Neural progenitor cell (in vitro differentiated cells): Measurements from ENCODE around the gene LTBP3. TPM values are rescaled to one million over a fixed set of nuclear protein-coding genes. Genes with fewer than 3 reads are reported as not detected.
"Not testable (repeated sequence)": the region's sequence is repeated elsewhere in the genome, so short reads cannot be mapped to it uniquely, and the experiment has no call there.

ENCODE experiments used
- DNase-seq: peaks from one replicate; pipeline ENCODE4 v3.0.0-alpha.2; 2016; ENCODE audit warnings: low spot score
- H2AFZ ChIP-seq: fragments of 200-600 bp; sonication (generic); replicated peaks from 2 replicates; pipeline ENCODE4 v1.6.1; 2016; ENCODE audit warnings: antibody characterized with exemption
- H3F3A ChIP-seq: fragments of 200-600 bp; sonication (generic); 2 replicates; pipeline ENCODE4 v1.6.1; 2016; ENCODE audit warnings: antibody characterized with exemption, low read depth
- H3K27ac ChIP-seq: fragments of 200-600 bp; sonication (generic); 2 replicates; pipeline ENCODE4 v1.5.1; 2016; ENCODE audit warnings: mild to moderate bottlenecking
- H3K27me3 ChIP-seq: fragments of 200-600 bp; sonication (generic); 2 replicates; pipeline ENCODE4 v1.6.1; 2016; ENCODE audit warnings: mild to moderate bottlenecking, moderate library complexity
- H3K36me3 ChIP-seq: fragments of 200-600 bp; sonication (generic); 2 replicates; pipeline ENCODE4 v1.5.1; 2016
- H3K4me1 ChIP-seq: fragments of 200-600 bp; sonication (generic); 2 replicates; pipeline ENCODE4 v1.6.1; 2016; ENCODE audit warnings: mixed run types
- H3K4me2 ChIP-seq: fragments of 200-600 bp; sonication (generic); 2 replicates; pipeline ENCODE4 v1.6.1; 2016
- H3K4me3 ChIP-seq: fragments of 200-600 bp; sonication (generic); 2 replicates; pipeline ENCODE4 v1.5.1; 2016
- H3K79me2 ChIP-seq: fragments of 200-600 bp; sonication (generic); 2 replicates; pipeline ENCODE4 v1.6.1; 2016; ENCODE audit warnings: low read depth
- H3K9ac ChIP-seq: fragments of 200-600 bp; sonication (generic); 2 replicates; pipeline ENCODE4 v1.6.1; 2016
- H3K9me3 ChIP-seq: fragments of 200-600 bp; sonication (generic); 2 replicates; pipeline ENCODE4 v1.5.1; 2016; ENCODE audit warnings: low read depth
- H4K20me1 ChIP-seq: fragments of 200-600 bp; sonication (generic); 2 replicates; pipeline ENCODE4 v1.6.1; 2016; ENCODE audit warnings: low read depth
- H3K27ac Mint-ChIP-seq: 3 replicates; pipeline ENCODE4 v1.8.0; 2021; ENCODE audit warnings: mixed read lengths
- H3K27me3 Mint-ChIP-seq: 2 replicates; pipeline ENCODE4 v1.8.0; 2022; ENCODE audit warnings: low read depth, mild to moderate bottlenecking, inconsistent platforms, moderate library complexity, mixed read lengths; ENCODE audit not compliant: insufficient read depth
- H3K36me3 Mint-ChIP-seq: 3 replicates; pipeline ENCODE4 v1.8.0; 2021; ENCODE audit warnings: mixed read lengths
- H3K4me1 Mint-ChIP-seq: 3 replicates; pipeline ENCODE4 v1.8.0; 2021; ENCODE audit warnings: mixed read lengths
- H3K4me3 Mint-ChIP-seq: 3 replicates; pipeline ENCODE4 v1.8.0; 2021; ENCODE audit warnings: mild to moderate bottlenecking, moderate library complexity, mixed read lengths
- H3K9me3 Mint-ChIP-seq: 3 replicates; pipeline ENCODE4 v1.8.0; 2020; ENCODE audit warnings: mixed read lengths
- EZH2 ChIP-seq: fragments of 200-600 bp; sonication (generic); IDR thresholded peaks from 2 replicates; pipeline ENCODE4 v1.6.1; 2017; ENCODE audit warnings: antibody characterized with exemption, mild to moderate bottlenecking, moderate library complexity
- EZH2phosphoT487 ChIP-seq: fragments of 200-600 bp; sonication (generic); IDR thresholded peaks from 2 replicates; pipeline ENCODE4 v1.6.1; 2017; ENCODE audit warnings: antibody characterized with exemption
- total RNA-seq: library from RNA; depleted of rRNA; stranded (reverse); fragments of >200 nt; gene quantifications from 2 replicates; pipeline ENCODE4 v1.2.3, GENCODE V29; 2015; ENCODE audit warnings: low replicate concordance
- TF ChIP-seq, protein P1 (sequence below): fragments of 200-600 bp; sonication (generic); IDR thresholded peaks from 2 replicates; pipeline ENCODE4 v1.5.1; 2017; ENCODE audit warnings: antibody characterized with exemption, mild to moderate bottlenecking

Gene LTBP3
- total RNA-seq, 1 donor from 2014 or later, result 1.2 TPM

DNA sequence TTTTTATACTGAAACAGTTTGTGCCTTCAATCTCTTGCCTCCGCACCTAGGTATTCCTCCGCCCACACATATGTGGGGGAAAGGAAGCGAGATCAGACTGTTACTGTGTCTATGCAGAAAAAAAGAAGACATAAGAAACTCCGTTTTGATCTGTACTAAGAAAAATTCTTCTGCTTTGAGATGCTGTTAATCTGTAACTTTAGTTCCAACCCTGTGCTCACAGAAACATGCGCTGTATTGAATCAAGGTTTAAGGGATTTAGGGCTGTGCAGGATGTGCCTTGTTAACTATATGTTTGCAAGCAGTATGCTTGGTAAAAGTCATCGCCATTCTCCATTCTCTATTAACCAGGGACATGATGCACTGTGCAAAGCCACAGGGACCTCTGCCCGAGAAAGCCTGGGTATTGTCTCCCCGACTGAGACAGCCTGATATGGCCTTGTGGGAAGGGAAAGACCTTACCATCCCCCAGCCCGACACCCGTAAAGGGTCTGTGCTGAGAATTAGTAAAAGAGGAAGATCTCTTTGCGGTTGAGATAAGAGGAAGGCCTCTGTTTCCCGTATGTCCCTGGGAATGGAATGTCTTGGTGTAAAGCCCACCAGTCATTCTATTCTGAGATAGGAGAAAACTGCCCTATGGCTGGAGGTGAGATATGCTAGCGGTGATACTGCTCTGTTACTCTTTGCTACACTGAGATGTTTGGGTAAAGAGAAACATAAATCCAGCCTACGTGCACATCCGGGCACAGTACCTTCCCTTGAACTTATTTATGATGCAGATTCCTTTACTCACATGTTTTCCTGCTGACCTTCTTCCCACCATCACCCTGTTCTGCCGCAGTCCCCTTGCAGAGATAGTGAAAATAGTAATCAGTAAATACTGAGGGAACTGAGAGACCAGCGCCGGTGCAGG lies 35.2 kb downstream of the LTBP3 start:
- Histone ChIP-seq H3K79me2 (peaks cover 15% of the 10 kb centered on the region), H4K20me1 (peaks cover 31% of the 10 kb centered on the region), H3K4me1 (peaks cover 17% of the 10 kb centered on the region)
- not testable (repeated sequence) for H3K27me3 ChIP-seq, H3K4me3 ChIP-seq, H3K9ac ChIP-seq, H3K36me3 ChIP-seq, H3K36me3 Mint-ChIP-seq, H3K9me3 Mint-ChIP-seq, H2AFZ ChIP-seq, DNase-seq, H3K4me2 ChIP-seq, H3K9me3 ChIP-seq, H3F3A ChIP-seq, H3K27ac ChIP-seq, H3K27me3 Mint-ChIP-seq
- Mint-ChIP-seq H3K4me3 (peak overlapping the region; percentile 17), H3K4me1 (peaks cover 36% of the 10 kb centered on the region), H3K27ac (peak overlapping the region; percentile 13)

DNA sequence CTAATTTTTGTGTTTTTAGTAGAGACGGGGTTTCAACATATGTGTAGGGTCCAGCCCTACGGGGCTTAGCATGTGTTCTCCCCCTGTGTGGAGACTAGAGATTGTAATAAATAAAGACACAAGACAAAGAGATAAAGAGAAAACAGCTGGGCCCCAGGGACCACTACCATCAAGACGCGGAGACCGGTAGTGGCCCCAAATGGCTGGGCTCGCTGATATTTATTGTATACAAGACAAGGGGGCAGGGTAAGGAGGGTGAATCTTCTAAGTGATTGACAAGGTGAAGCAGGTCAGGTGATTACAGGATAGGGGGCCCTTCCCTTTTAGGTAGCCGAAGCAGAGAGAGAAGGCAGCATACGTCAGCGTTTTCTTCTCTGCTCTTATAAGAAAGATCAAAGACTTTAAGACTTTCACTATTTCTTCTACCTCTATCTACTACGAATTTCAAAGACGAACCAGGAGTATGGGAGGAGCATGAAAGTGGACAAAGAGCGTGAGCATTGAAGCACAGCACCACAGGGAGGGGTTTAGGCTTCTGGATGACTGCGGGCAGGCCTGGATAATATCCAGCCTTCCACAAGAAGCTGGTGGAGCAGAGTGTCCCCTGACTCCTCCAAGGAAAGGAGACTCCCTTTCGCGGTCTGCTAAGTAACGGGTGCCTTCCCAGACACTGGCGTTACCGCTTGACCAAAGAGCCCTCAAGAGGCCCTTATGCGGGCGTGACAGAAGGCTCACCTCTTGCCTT lies 36.2 kb downstream of the LTBP3 start:
- H4K20me1 ChIP-seq, result peaks cover 25% of the 10 kb centered on the region
- not testable (repeated sequence) for H3K9me3 Mint-ChIP-seq, H3K36me3 ChIP-seq, H3K27ac ChIP-seq, H3K9me3 ChIP-seq, H3K36me3 Mint-ChIP-seq, H3K9ac ChIP-seq, H3K27me3 Mint-ChIP-seq, H3K4me3 ChIP-seq, H3F3A ChIP-seq, H3K27me3 ChIP-seq, DNase-seq
- peak overlapping the region; percentile 86 for H3K27ac Mint-ChIP-seq
- H3K79me2 ChIP-seq, result peaks cover 15% of the 10 kb centered on the region
- peak overlapping the region; percentile 36 for H3K4me3 Mint-ChIP-seq
- H2AFZ ChIP-seq, result peak overlapping the region; percentile 73
- peaks cover 17% of the 10 kb centered on the region for H3K4me1 ChIP-seq
- H3K4me1 Mint-ChIP-seq, result peaks cover 34% of the 10 kb centered on the region
- H3K4me2 ChIP-seq, result peak overlapping the region; percentile 5

DNA sequence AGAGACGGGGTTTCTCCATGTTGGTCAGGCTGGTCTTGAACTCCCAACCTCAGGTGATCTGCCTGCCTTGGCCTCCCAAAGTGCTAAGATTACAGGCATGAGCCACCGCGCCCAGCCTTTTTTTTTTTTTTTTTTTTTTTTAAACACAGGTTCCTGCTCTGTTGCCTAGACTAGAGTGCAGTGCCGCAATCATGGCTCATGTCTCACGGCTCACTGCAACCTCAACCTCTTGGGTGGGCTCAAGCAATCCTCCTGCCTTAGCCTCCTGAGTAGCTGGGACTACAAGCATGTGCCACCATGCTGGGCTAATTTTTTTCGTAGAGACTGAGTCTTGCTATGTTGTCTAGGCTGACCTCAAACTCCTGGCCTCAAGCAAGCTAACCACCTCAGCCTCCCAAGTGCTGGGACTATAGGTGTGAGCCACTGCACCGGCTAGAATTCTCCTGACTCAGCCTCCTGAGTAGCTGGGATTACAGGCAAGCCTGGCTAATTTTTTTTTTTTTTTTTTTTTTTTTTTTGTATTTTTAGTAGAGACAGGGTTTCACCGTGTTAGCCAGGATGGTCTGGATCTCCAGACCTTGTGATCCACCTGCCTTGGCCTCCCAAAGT lies 39.1 kb downstream of the LTBP3 start:
- not testable (repeated sequence) for H3K36me3 Mint-ChIP-seq, H3F3A ChIP-seq, H3K4me3 Mint-ChIP-seq

DNA sequence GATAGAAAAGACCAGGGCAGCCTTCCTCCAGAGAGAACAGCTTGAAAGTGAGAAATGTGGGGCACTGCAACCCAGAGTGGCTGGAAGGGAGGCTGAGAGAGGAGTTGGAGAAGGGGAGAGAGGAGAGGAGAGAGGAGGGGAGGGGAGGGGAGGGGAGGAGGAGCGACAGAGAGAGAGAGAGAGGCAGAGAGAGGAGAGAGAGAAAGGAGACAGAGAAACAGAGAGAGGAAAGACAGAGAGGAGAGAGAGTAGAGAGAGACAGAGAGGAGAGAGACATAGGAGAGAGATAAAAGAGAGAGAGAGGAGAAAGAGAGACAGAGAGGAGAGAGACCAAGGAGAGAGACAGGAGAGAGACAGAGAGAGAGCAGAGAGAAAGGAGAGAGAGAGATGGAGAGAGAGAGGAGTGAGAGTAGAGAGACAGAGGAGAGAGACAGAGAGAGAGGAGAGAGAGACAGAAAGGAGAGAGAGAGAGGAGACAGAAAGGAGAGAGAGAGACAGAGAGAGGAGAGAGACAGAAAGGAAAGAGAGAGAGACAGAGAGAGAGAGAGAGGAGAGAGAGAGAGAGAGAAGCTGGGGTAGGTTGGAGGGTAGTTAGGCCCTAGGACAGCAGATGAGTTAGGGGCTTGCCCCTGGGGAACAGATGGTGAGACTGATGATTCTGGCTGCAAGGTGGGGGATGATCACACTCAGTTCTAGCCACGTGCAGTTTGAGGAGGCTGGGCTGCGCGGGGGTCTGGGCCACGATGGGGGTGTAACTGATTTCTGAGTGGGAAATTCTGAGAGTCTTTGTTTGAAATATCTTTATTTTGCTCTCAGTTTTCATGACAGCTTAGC lies 41.8 kb downstream of the LTBP3 start:
- no peaks in the 10 kb centered on the region for H3K4me1 ChIP-seq
- H4K20me1 ChIP-seq, result no peaks in the 10 kb centered on the region
- H3K9me3 ChIP-seq, result no peaks in the 10 kb centered on the region
- H3K4me2 ChIP-seq, result no peak overlapping the region
- no peak overlapping the region for H2AFZ ChIP-seq
- peaks cover 2% of the 10 kb centered on the region for H3K9me3 Mint-ChIP-seq
- H3K4me1 Mint-ChIP-seq, result peaks cover 2% of the 10 kb centered on the region
- DNase-seq, result no peak
- no peak overlapping the region for H3K4me3 ChIP-seq
- no peak overlapping the region for H3K27ac ChIP-seq
- H3F3A ChIP-seq, result peaks cover 3% of the 10 kb centered on the region
- no peaks in the 10 kb centered on the region for H3K36me3 ChIP-seq
- no peaks in the 10 kb centered on the region for H3K27me3 ChIP-seq
- no peak overlapping the region for H3K9ac ChIP-seq
- peaks cover 2% of the 10 kb centered on the region for H3K36me3 Mint-ChIP-seq
- H3K79me2 ChIP-seq, result no peaks in the 10 kb centered on the region
- H3K27ac Mint-ChIP-seq, result no peak overlapping the region
- H3K4me3 Mint-ChIP-seq, result peak overlapping the region; percentile 63
- no peak for TF ChIP-seq EZH2
- TF ChIP-seq EZH2phosphoT487, result no peak
- TF ChIP-seq, protein P1, sequence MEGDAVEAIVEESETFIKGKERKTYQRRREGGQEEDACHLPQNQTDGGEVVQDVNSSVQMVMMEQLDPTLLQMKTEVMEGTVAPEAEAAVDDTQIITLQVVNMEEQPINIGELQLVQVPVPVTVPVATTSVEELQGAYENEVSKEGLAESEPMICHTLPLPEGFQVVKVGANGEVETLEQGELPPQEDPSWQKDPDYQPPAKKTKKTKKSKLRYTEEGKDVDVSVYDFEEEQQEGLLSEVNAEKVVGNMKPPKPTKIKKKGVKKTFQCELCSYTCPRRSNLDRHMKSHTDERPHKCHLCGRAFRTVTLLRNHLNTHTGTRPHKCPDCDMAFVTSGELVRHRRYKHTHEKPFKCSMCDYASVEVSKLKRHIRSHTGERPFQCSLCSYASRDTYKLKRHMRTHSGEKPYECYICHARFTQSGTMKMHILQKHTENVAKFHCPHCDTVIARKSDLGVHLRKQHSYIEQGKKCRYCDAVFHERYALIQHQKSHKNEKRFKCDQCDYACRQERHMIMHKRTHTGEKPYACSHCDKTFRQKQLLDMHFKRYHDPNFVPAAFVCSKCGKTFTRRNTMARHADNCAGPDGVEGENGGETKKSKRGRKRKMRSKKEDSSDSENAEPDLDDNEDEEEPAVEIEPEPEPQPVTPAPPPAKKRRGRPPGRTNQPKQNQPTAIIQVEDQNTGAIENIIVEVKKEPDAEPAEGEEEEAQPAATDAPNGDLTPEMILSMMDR, result no peak
- H3K27me3 Mint-ChIP-seq, result peaks cover 6% of the 10 kb centered on the region

More for the DNA sequence above, 39.1 kb downstream of the LTBP3 start:
- not testable (repeated sequence) for H3K36me3 ChIP-seq, H3K27ac Mint-ChIP-seq, H4K20me1 ChIP-seq, H3K4me1 ChIP-seq, H3K27me3 ChIP-seq, H3K4me3 ChIP-seq, H3K4me2 ChIP-seq, DNase-seq, H3K27ac ChIP-seq, H2AFZ ChIP-seq, H3K9me3 Mint-ChIP-seq, H3K9me3 ChIP-seq, H3K9ac ChIP-seq, H3K79me2 ChIP-seq, H3K27me3 Mint-ChIP-seq
- peaks cover 25% of the 10 kb centered on the region for H3K4me1 Mint-ChIP-seq

DNA sequence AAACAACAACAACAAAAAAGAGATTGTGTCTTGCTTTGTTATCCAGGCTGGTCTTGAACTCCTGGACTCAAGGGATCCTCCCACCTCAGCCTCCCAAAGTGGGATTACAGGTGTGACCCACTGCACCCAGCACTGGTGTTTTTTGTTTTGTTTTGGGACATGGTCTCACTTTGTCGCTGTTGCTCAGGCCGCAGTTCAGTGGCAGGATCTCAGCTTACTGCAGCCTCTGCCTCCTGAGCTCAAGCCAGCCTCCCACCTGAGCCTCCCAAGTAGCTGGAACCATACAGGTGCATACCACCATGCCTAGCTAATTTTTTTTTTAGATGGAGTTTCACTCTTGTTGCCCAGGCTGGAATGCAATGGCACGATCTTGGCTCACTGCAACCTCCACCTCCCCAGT lies 45.8 kb downstream of the LTBP3 start:
- not testable (repeated sequence) for H3K4me2 ChIP-seq, H3K36me3 Mint-ChIP-seq, H3K27ac Mint-ChIP-seq, H3K36me3 ChIP-seq, H3K4me1 ChIP-seq, H3K9me3 ChIP-seq, H3K9me3 Mint-ChIP-seq, H4K20me1 ChIP-seq, H3K27ac ChIP-seq, H3K4me3 Mint-ChIP-seq, DNase-seq, H3K4me3 ChIP-seq, H3K27me3 ChIP-seq, H2AFZ ChIP-seq, H3K9ac ChIP-seq
- Histone ChIP-seq H3K79me2 (peaks cover 16% of the 10 kb centered on the region), H3F3A (peaks cover 19% of the 10 kb centered on the region)
- Mint-ChIP-seq H3K27me3 (peaks cover 13% of the 10 kb centered on the region), H3K4me1 (peaks cover 14% of the 10 kb centered on the region)
